Transverse colon (tissue), 3 donors: ENCODE results near the gene TMEM72.

ENCODE experiments used
- CTCF ChIP-seq, 5 experiments: fragments of 200-600 bp in 3 of 5; fragments of 450-650 bp in 2 of 5; sonication (generic) in 3 of 5; IDR thresholded peaks; 1 replicate in 2 of 5; 2 replicates in 3 of 5; pipeline ENCODE4 v1.5.1; 2016 to 2017; ENCODE audit warnings: antibody characterized with exemption in 5 of 5, inconsistent platforms in 3 of 5, mild to moderate bottlenecking in 2 of 5, moderate library complexity in 1 of 5
- EP300 ChIP-seq: sonication (generic); formaldehyde crosslinking; IDR thresholded peaks from one replicate; pipeline ENCODE4 v1.6.1; 2017; ENCODE audit warnings: antibody characterized with exemption, low read depth

GRCh38 chr10:44899450-44900080 is 11.6 kb upstream of the TMEM72 start:
- TF ChIP-seq EP300 (no peak), CTCF (IDR thresholded peaks at IDR 0.05) (no peak)
